ENCODE measurements around the gene TXNDC17. TPM values are rescaled to one million over a fixed set of nuclear protein-coding genes. Genes with fewer than 3 reads are reported as not detected.

The TXNDC17 gene
- total RNA-seq, 1 donor from 2014 or later, result 104 TPM

DNA sequence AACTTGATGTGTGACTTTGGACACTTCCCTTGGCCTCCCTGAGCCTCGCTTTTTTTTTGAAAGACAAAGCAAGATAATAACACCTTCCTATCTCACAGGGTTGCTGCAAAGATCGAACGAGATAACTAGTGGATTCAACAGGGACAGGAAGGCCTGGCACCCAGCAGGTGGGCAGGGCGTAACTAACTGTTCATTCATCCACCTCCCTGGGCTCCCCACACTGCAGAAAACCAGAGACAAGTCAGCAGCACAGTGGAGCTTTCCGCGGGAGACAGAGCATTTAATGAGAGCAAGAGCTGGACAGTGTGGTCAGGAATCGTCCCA is 43.6 kb downstream of the TXNDC17 start:
- no peaks in the 10 kb centered on the region for H3K36me3 Mint-ChIP-seq (ENCODE audit: insufficient read depth)
- TF ChIP-seq, protein P1, sequence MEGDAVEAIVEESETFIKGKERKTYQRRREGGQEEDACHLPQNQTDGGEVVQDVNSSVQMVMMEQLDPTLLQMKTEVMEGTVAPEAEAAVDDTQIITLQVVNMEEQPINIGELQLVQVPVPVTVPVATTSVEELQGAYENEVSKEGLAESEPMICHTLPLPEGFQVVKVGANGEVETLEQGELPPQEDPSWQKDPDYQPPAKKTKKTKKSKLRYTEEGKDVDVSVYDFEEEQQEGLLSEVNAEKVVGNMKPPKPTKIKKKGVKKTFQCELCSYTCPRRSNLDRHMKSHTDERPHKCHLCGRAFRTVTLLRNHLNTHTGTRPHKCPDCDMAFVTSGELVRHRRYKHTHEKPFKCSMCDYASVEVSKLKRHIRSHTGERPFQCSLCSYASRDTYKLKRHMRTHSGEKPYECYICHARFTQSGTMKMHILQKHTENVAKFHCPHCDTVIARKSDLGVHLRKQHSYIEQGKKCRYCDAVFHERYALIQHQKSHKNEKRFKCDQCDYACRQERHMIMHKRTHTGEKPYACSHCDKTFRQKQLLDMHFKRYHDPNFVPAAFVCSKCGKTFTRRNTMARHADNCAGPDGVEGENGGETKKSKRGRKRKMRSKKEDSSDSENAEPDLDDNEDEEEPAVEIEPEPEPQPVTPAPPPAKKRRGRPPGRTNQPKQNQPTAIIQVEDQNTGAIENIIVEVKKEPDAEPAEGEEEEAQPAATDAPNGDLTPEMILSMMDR (IDR thresholded peaks at IDR 0.05; ENCODE audit: unreplicated experiment), result no peak
- H3K4me1 Mint-ChIP-seq (ENCODE audit: low read depth), result peaks cover 4% of the 10 kb centered on the region
- peaks cover 44% of the 10 kb centered on the region for H3K27me3 Mint-ChIP-seq
- H3K4me3 Mint-ChIP-seq (ENCODE audit: low read depth), result no peak overlapping the region
- H3K27ac Mint-ChIP-seq, result no peak overlapping the region
- DNase-seq (ENCODE audit: low spot score, unreplicated experiment), result no peak
- no peaks in the 10 kb centered on the region for H3K9me3 Mint-ChIP-seq (ENCODE audit: low read depth)

DNA sequence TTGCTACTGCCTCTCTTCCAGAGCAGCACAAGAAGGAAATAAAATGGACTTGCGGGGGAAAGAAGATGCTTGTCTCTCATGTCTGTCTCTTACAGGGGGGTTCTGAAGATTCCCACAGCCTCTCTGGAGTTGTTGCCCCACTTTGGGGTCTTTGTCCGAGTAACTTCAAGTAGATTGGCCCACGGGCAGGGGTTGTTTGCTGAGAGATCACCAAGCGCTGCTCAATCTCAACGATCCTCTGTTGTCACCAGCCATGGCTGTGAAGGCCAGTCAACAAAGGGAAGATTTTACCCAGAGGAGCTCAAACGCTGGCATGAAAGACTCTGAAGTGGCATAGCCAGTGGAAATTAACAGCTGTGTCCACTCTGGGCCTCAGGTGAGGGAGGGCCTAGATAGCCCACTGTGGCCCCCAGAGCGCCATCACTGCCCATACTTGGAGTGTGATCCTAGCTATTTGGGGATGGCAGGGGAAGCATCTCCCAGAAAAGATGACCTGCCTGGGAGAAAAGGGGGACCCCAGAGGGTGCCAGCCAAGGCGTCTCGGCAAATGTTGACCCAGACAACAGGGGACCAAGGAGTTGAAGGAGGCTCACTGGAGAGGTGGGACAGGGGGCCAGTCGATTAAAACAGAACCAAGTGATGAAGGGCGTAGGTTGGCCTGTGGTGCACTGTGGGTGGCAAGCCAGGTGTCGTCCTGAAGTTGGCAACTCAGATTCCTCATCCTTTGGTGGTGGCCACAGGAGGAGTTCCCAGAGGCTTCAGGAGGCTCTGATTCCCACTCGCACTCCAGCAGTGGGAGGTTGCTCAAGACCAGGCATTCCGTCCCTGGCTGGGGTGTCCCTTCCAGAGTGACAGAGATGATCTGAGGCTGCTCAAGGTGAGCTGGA is 44.3 kb downstream of the TXNDC17 start:
- Mint-ChIP-seq H3K9me3 (ENCODE audit: low read depth) (no peaks in the 10 kb centered on the region), H3K36me3 (ENCODE audit: insufficient read depth) (no peaks in the 10 kb centered on the region), H3K4me3 (ENCODE audit: low read depth) (no peak overlapping the region), H3K27ac (no peak overlapping the region), H3K4me1 (ENCODE audit: low read depth) (peaks cover 4% of the 10 kb centered on the region), H3K27me3 (peaks cover 49% of the 10 kb centered on the region)
- TF ChIP-seq, protein P1 (IDR thresholded peaks at IDR 0.05; ENCODE audit: unreplicated experiment), result no peak
- DNase-seq (ENCODE audit: low spot score, unreplicated experiment), result no peak

DNA sequence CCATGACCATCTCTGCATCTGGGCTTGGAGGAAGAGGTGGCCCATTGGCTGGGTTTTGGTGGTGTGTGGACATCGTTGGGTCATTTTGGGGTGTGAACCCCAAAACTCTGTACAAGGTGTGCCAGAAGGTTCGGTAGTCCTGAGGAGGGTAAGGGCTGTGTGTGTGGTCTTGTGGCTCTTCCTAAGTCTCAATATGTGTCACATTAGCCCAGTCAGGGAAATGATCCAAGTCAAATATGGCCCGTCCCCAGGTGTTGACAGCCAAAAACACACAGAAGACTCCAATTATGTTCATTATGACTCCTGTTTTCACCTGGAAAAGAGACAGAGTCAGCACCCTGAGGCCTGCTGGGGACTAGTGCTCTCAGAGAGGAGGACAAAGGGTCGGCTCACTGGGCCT is 45.2 kb downstream of the TXNDC17 start:
- H3K4me3 Mint-ChIP-seq (ENCODE audit: low read depth), result no peak overlapping the region
- DNase-seq (ENCODE audit: low spot score, unreplicated experiment), result no peak
- peaks cover 55% of the 10 kb centered on the region for H3K27me3 Mint-ChIP-seq
- H3K9me3 Mint-ChIP-seq (ENCODE audit: low read depth), result no peaks in the 10 kb centered on the region
- H3K36me3 Mint-ChIP-seq (ENCODE audit: insufficient read depth), result no peaks in the 10 kb centered on the region
- peaks cover 4% of the 10 kb centered on the region for H3K4me1 Mint-ChIP-seq (ENCODE audit: low read depth)
- TF ChIP-seq, protein P1 (IDR thresholded peaks at IDR 0.05; ENCODE audit: unreplicated experiment), result no peak
- no peak overlapping the region for H3K27ac Mint-ChIP-seq

DNA sequence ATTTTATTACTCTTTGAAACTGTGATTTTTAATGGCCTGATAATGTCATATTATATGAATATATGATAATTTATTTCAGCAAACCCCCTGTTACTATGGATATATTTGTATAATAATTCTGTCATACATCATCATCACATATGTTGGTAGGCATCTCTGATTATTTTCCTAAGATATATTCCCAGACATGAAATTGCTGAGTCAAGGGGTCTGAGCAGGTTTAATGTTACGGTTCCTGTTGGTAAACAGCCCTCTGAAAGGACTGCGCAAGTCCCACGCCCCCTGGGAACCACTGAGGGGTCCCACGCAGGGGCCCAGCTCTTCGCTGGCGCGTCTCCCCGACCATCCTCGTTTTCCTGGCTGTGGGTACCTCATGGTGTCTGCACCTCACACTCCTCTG is 48.1 kb downstream of the TXNDC17 start:
- H3K4me3 Mint-ChIP-seq (ENCODE audit: low read depth), result no peak overlapping the region
- no peak for DNase-seq (ENCODE audit: low spot score, unreplicated experiment)
- no peaks in the 10 kb centered on the region for H3K4me1 Mint-ChIP-seq (ENCODE audit: low read depth)
- TF ChIP-seq, protein P1 (IDR thresholded peaks at IDR 0.05; ENCODE audit: unreplicated experiment), result no peak
- H3K9me3 Mint-ChIP-seq (ENCODE audit: low read depth), result no peaks in the 10 kb centered on the region
- peaks cover 67% of the 10 kb centered on the region for H3K27me3 Mint-ChIP-seq
- no peak overlapping the region for H3K27ac Mint-ChIP-seq
- no peaks in the 10 kb centered on the region for H3K36me3 Mint-ChIP-seq (ENCODE audit: insufficient read depth)

DNA sequence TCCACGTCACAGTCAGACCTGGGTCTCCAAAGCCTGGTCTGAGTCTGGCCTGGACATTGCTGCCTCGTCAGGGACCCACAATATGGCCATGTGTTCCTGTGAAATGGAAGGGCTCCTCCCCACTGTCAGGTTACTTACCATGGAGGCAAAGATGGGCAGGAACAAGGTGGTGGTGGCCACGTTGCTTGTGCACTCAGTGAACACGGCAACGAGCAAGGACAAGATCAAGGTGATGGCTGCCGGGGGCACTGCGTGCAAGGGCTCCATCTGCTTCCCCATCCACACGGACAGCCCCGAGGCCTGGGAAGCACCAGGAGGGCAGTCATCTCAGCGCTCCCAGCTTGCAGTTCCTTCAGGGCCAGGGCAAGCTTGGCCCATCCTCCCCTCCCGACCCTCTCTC is 49.8 kb downstream of the TXNDC17 start:
- Mint-ChIP-seq H3K4me3 (ENCODE audit: low read depth) (no peak overlapping the region), H3K4me1 (ENCODE audit: low read depth) (no peaks in the 10 kb centered on the region), H3K36me3 (ENCODE audit: insufficient read depth) (no peaks in the 10 kb centered on the region), H3K27me3 (peaks cover 67% of the 10 kb centered on the region), H3K9me3 (ENCODE audit: low read depth) (no peaks in the 10 kb centered on the region), H3K27ac (no peak overlapping the region)
- TF ChIP-seq, protein P1 (IDR thresholded peaks at IDR 0.05; ENCODE audit: unreplicated experiment), result no peak
- no peak for DNase-seq (ENCODE audit: low spot score, unreplicated experiment)

Data from progenitor cell of endocrine pancreas (in vitro differentiated cells).